Spinal cord (tissue), 10 donors: ENCODE results near the gene ZNF451. TPM values are rescaled to one million over a fixed set of nuclear protein-coding genes. Genes with fewer than 3 reads are reported as not detected.

Experiments used
- DNase-seq, 6 donors: peaks; one replicate each; pipeline versions ENCODE4 v3.0.0 to v3.0.0-alpha.2; 2013 to 2015; ENCODE audit warnings: low spot score in 6 of 6, low read depth in 4 of 6
- H3K27ac ChIP-seq: one replicate; pipeline ENCODE4 v1.5.1; 2013; ENCODE audit warnings: low read depth, low read length, control low read depth
- H3K27me3 ChIP-seq: one replicate; pipeline ENCODE4 v1.6.1; 2013; ENCODE audit warnings: low read length; ENCODE audit not compliant: control insufficient read depth, insufficient read depth
- H3K36me3 ChIP-seq: one replicate; pipeline ENCODE4 v1.6.1; 2013; ENCODE audit warnings: low read length; ENCODE audit not compliant: control insufficient read depth, insufficient read depth
- H3K4me1 ChIP-seq: one replicate; pipeline ENCODE4 v1.6.1; 2013; ENCODE audit warnings: low read length; ENCODE audit not compliant: control insufficient read depth, insufficient read depth
- H3K4me3 ChIP-seq: one replicate; pipeline ENCODE4 v1.5.1; 2013; ENCODE audit warnings: low read depth, low read length, control low read depth
- H3K9me3 ChIP-seq: one replicate; pipeline ENCODE4 v1.6.1; 2013; ENCODE audit warnings: low read length; ENCODE audit not compliant: control insufficient read depth, insufficient read depth
- WGBS: methylation state at CpG from one replicate; pipeline ENCODE4 v1.1.5; 2013; ENCODE audit warnings: missing lambda C conversion rate; ENCODE audit not compliant: insufficient coverage; 5-methylcytosine and 5-hydroxymethylcytosine counted together
- polyA plus RNA-seq, 2 donors: library from polyadenylated mRNA; unstranded; fragments of 120-200 nt; gene quantifications; one replicate each; pipeline ENCODE4 v1.2.1, GENCODE V29; 2013; ENCODE audit not compliant: insufficient read length in 2 of 2
- total RNA-seq, 2 donors: library from RNA; depleted of rRNA in 1 of 2; stranded (reverse); fragments of 120-200 nt in 1 of 2; fragments of >200 nt in 1 of 2; gene quantifications; one replicate each; pipeline versions ENCODE4 v1.2.3 to v1.2.4, GENCODE V29; 2013 to 2014
- donor health status: healthy.

ZNF451 gene
- total and polyA plus RNA-seq, 4 donors = 29.9 to 135 (median 44.7) TPM

GRCh38 chr6:57138026-57138425, 48.0 kb downstream of the ZNF451 start:
- Histone ChIP-seq H3K9me3 (no peaks in the 10 kb centered on the region), H3K27me3 (no peaks in the 10 kb centered on the region), H3K4me1 (no peaks in the 10 kb centered on the region), H3K4me3 (no peak overlapping the region), H3K36me3 (peaks cover 4% of the 10 kb centered on the region), H3K27ac (no peak overlapping the region)
- WGBS = 96% methylated on average over 6 of the region's 11 CpGs
- DNase-seq = no peak

- Histone ChIP-seq H3K36me3 (no peaks in the 10 kb centered on the region), H3K4me1 (no peaks in the 10 kb centered on the region), H3K9me3 (no peaks in the 10 kb centered on the region), H3K27ac (no peak overlapping the region), H3K4me3 (no peak overlapping the region), H3K27me3 (no peaks in the 10 kb centered on the region)
- DNase-seq = no peak
- no CpG with 5 or more reads among the region's 4 CpGs for WGBS
Observed at GRCh38 chr6:57141451-57142177, 51.6 kb downstream of the ZNF451 start.

GRCh38 chr6:57142178-57142525, 52.2 kb downstream of the ZNF451 start:
- no peaks in the 10 kb centered on the region for H3K9me3 ChIP-seq
- no peaks in the 10 kb centered on the region for H3K27me3 ChIP-seq
- H3K4me3 ChIP-seq = no peak overlapping the region
- no peaks in the 10 kb centered on the region for H3K4me1 ChIP-seq
- H3K27ac ChIP-seq = no peak overlapping the region
- DNase-seq = no peak
- no peaks in the 10 kb centered on the region for H3K36me3 ChIP-seq
- WGBS = 100% methylated on average over 1 of the region's 1 CpG

- no peaks in the 10 kb centered on the region for H3K27me3 ChIP-seq
- no peak overlapping the region for H3K27ac ChIP-seq
- no peaks in the 10 kb centered on the region for H3K9me3 ChIP-seq
- no CpG with 5 or more reads among the region's 1 CpG for WGBS
- DNase-seq = no peak
- H3K36me3 ChIP-seq = no peaks in the 10 kb centered on the region
- H3K4me3 ChIP-seq = no peak overlapping the region
- no peaks in the 10 kb centered on the region for H3K4me1 ChIP-seq
Observed at GRCh38 chr6:57143690-57144089, 53.7 kb downstream of the ZNF451 start.

- 75% methylated on average over 1 of the region's 5 CpGs for WGBS
Observed at GRCh38 chr6:57147401-57147800, 57.4 kb downstream of the ZNF451 start.

GRCh38 chr6:57147955-57148858, 58.2 kb downstream of the ZNF451 start:
- no CpG with 5 or more reads among the region's 7 CpGs for WGBS
- Histone ChIP-seq H3K27me3 (no peaks in the 10 kb centered on the region), H3K4me3 (no peak overlapping the region), H3K4me1 (no peaks in the 10 kb centered on the region), H3K27ac (no peak overlapping the region), H3K9me3 (no peaks in the 10 kb centered on the region), H3K36me3 (peaks cover 4% of the 10 kb centered on the region)
- no peak for DNase-seq

More at GRCh38 chr6:57147401-57147800, 57.4 kb downstream of the ZNF451 start:
- no peaks in the 10 kb centered on the region for H3K27me3 ChIP-seq
- H3K9me3 ChIP-seq = no peaks in the 10 kb centered on the region
- no peak overlapping the region for H3K4me3 ChIP-seq
- H3K27ac ChIP-seq = no peak overlapping the region
- no peaks in the 10 kb centered on the region for H3K4me1 ChIP-seq
- peaks cover under 1% of the 10 kb centered on the region for H3K36me3 ChIP-seq
- DNase-seq = no peak

GRCh38 chr6:57158658-57159057, 68.7 kb downstream of the ZNF451 start:
- no peaks in the 10 kb centered on the region for H3K9me3 ChIP-seq
- H3K4me3 ChIP-seq = no peak overlapping the region
- DNase-seq = no peak
- peaks cover 5% of the 10 kb centered on the region for H3K36me3 ChIP-seq
- H3K27me3 ChIP-seq = no peaks in the 10 kb centered on the region
- H3K27ac ChIP-seq = no peak overlapping the region
- no peaks in the 10 kb centered on the region for H3K4me1 ChIP-seq

GRCh38 chr6:57159127-57159526, 69.1 kb downstream of the ZNF451 start:
- Histone ChIP-seq H3K27me3 (no peaks in the 10 kb centered on the region), H3K27ac (no peak overlapping the region), H3K4me1 (no peaks in the 10 kb centered on the region), H3K36me3 (peaks cover 4% of the 10 kb centered on the region), H3K9me3 (no peaks in the 10 kb centered on the region), H3K4me3 (no peak overlapping the region)
- no CpG with 5 or more reads among the region's 2 CpGs for WGBS
- DNase-seq = no peak

GRCh38 chr6:57162028-57162427, 72.0 kb downstream of the ZNF451 start:
- H3K4me1 ChIP-seq = no peaks in the 10 kb centered on the region
- peaks cover 3% of the 10 kb centered on the region for H3K9me3 ChIP-seq
- no peak for DNase-seq
- no peak overlapping the region for H3K27ac ChIP-seq
- WGBS = no CpG with 5 or more reads among the region's 2 CpGs
- H3K27me3 ChIP-seq = no peaks in the 10 kb centered on the region
- H3K36me3 ChIP-seq = peaks cover 2% of the 10 kb centered on the region
- no peak overlapping the region for H3K4me3 ChIP-seq

GRCh38 chr6:57162516-57162915, 72.5 kb downstream of the ZNF451 start:
- Histone ChIP-seq H3K36me3 (peaks cover 2% of the 10 kb centered on the region), H3K27me3 (no peaks in the 10 kb centered on the region), H3K27ac (no peak overlapping the region), H3K4me1 (no peaks in the 10 kb centered on the region), H3K9me3 (peaks cover 3% of the 10 kb centered on the region), H3K4me3 (no peak overlapping the region)
- DNase-seq = no peak
- no CpG with 5 or more reads among the region's 3 CpGs for WGBS
